ENCODE data around the gene NUDC. TPM values are rescaled to one million over a fixed set of nuclear protein-coding genes. Genes with fewer than 3 reads are reported as not detected.
A peak's percentile ranks its signal among the peaks of the same experiment; 100 is the strongest.

NUDC gene
- total and polyA plus RNA-seq, 9 of the 15 experiments (the other 6 are each of a cell fraction or from before 2014, with no cell fraction given): 9.8 to 234 (median 149) TPM

- TF ChIP-seq MGA (IDR thresholded peaks at IDR 0.05): no peak
- no peak for TF ChIP-seq CEBPG (CRISPR knock-in tag; IDR thresholded peaks at IDR 0.05)
- TF ChIP-seq CEBPG (tag; conservative IDR thresholded peaks at IDR 0.05 in 1 of 2, IDR thresholded peaks at IDR 0.05 in 1 of 2): no peak
- TF ChIP-seq ZBED1 (IDR thresholded peaks at IDR 0.05): no peak
- peak; percentile 93 for TF ChIP-seq TBP (optimal IDR thresholded peaks at IDR 0.05; ENCODE audit: low read depth, low read length)
- no peak for TF ChIP-seq BDP1 (IDR thresholded peaks at IDR 0.05; ENCODE audit: insufficient read depth, insufficient read length)
- no peak for TF ChIP-seq ZNF121 (CRISPR knock-in tag; conservative IDR thresholded peaks at IDR 0.05)
- TF ChIP-seq MYNN (IDR thresholded peaks at IDR 0.05): no peak
- no peak for TF ChIP-seq MYNN (CRISPR knock-in tag; IDR thresholded peaks at IDR 0.05)
- TF ChIP-seq GATA2 (CRISPR knock-in tag; IDR thresholded peaks at IDR 0.05): no peak
- no peak for TF ChIP-seq SMARCB1 (IDR thresholded peaks at IDR 0.05; ENCODE audit: insufficient read length, low read depth)
- no peak for TF ChIP-seq ZNF436 (CRISPR knock-in tag; IDR thresholded peaks at IDR 0.05)
- no peak for TF ChIP-seq ZNF695 (CRISPR knock-in tag; IDR thresholded peaks at IDR 0.05)
- no peak for TF ChIP-seq KHSRP (IDR thresholded peaks at IDR 0.05)
- TF ChIP-seq ZNF76 (CRISPR knock-in tag; IDR thresholded peaks at IDR 0.05; ENCODE audit: borderline replicate concordance): no peak
- no peak for TF ChIP-seq SNRNP70 (optimal IDR thresholded peaks at IDR 0.05; ENCODE audit: low read depth, low read length)
- no peak for TF ChIP-seq EP400 (IDR thresholded peaks at IDR 0.05)
- no peak for TF ChIP-seq PPARD (CRISPR knock-in tag; IDR thresholded peaks at IDR 0.05)
- TF ChIP-seq RCOR1 (IDR thresholded peaks at IDR 0.05; ENCODE audit: borderline replicate concordance in 1 of 2, low read depth in 2 of 2, low read length in 2 of 2): no peak
- no peak for TF ChIP-seq NR2C1 (IDR thresholded peaks at IDR 0.05)
- TF ChIP-seq NR2C1 (tag; IDR thresholded peaks at IDR 0.05): no peak
Observed at GRCh38 chr1:26993237-26994019, 71.9 kb downstream of the NUDC start, which contains the start of gene TRNP1 (continued).
